Neutrophil (primary cell): ENCODE measurements around the gene CNIH1.
"Not testable (repeated sequence)": the region's sequence is repeated elsewhere in the genome, so short reads cannot be mapped to it uniquely, and the experiment has no call there.

ENCODE experiments used
- H3K27ac ChIP-seq: fragments of 200-600 bp; sonication (generic); 2 replicates; pipeline ENCODE4 v1.5.1; 2016; ENCODE audit warnings: mild to moderate bottlenecking, moderate library complexity
- H3K27me3 ChIP-seq: fragments of 200-600 bp; sonication (generic); 2 replicates; pipeline ENCODE4 v1.6.0; 2016; ENCODE audit warnings: mild to moderate bottlenecking
- H3K36me3 ChIP-seq: fragments of 200-600 bp; sonication (generic); 2 replicates; pipeline ENCODE4 v1.5.1; 2017
- H3K4me1 ChIP-seq, 2 experiments: fragments of 200-600 bp in 1 of 2; sonication (generic) in 1 of 2; 1 replicate in 1 of 2; 2 replicates in 1 of 2; pipeline versions ENCODE4 v1.5.1 to v1.6.1; 2013 to 2016; ENCODE audit warnings: low read depth in 1 of 2, low read length in 1 of 2, mild to moderate bottlenecking in 1 of 2, moderate library complexity in 1 of 2; ENCODE audit not compliant: control insufficient read depth in 1 of 2, insufficient read depth in 1 of 2
- H3K4me3 ChIP-seq, 2 experiments: fragments of 200-600 bp in 1 of 2; sonication (generic) in 1 of 2; 1 replicate in 1 of 2; 2 replicates in 1 of 2; pipeline ENCODE4 v1.5.1; 2013 to 2016; ENCODE audit warnings: low read depth in 1 of 2, low read length in 1 of 2, mild to moderate bottlenecking in 1 of 2, moderate library complexity in 1 of 2
- H3K9me3 ChIP-seq: fragments of 200-600 bp; sonication (generic); 2 replicates; pipeline ENCODE4 v1.5.1; 2016
- CTCF ChIP-seq: fragments of 200-600 bp; sonication (generic); IDR thresholded peaks from 2 replicates; pipeline ENCODE4 v1.5.1; 2016; ENCODE audit warnings: antibody characterized with exemption

CNIH1 gene

DNA sequence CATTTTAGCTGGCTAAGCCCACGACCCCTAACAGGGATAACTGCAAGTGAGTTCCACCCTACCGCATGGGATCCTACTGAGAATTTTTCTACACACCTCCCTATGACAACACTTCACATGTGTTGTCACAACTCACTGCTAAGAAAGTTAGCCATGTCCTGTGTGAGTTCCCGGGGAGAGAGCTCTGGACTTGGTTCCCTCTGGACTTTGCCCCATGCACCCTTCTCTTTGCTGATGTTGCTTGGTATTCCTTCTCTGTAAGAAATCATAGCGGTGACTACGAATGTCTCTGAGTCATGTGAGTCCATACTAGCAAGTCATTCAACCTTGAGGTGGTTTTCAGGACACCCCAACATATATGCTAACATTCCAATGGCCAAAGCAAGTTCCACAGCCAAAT, 53.8 kb downstream of the CNIH1 start:
- H3K27ac ChIP-seq: no peak overlapping the region
- H3K36me3 ChIP-seq: no peaks in the 10 kb centered on the region
- H3K4me3 ChIP-seq: no peak overlapping the region
- no peaks in the 10 kb centered on the region for H3K9me3 ChIP-seq
- TF ChIP-seq CTCF: no peak
- peaks cover 0 to 6% of the 10 kb centered on the region in 2 experiments for H3K4me1 ChIP-seq
- no peaks in the 10 kb centered on the region for H3K27me3 ChIP-seq

GRCh38 chr14:54385556-54385955, 55.6 kb downstream of the CNIH1 start:
- H3K27ac ChIP-seq: no peak overlapping the region
- H3K4me3 ChIP-seq: no peak overlapping the region
- no peaks in the 10 kb centered on the region for H3K9me3 ChIP-seq
- H3K36me3 ChIP-seq: no peaks in the 10 kb centered on the region
- no peak for TF ChIP-seq CTCF
- H3K27me3 ChIP-seq: no peaks in the 10 kb centered on the region
- peaks cover 0 to 6% of the 10 kb centered on the region in 2 experiments for H3K4me1 ChIP-seq

DNA sequence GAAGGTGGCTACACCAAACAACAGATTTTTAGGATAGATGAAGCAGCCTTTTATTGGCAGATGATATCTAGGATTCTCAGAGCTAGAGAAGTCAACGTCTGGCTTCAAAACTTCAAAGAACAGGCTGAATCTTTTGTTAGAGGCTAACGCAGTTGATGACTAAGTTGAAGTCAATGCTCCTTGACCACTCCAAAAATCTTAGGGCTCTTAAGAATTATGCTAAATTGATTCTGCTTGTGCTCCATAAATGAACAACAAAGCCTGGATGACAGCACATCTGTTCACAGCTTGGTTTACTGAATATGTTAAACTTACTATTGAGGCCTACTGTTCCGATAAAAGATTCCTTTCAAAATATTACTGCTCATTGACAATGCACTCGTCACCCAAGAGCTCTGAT, 57.3 kb downstream of the CNIH1 start:
- Histone ChIP-seq H3K4me3 (no peak overlapping the region), H3K27me3 (no peaks in the 10 kb centered on the region), H3K27ac (no peak overlapping the region), H3K36me3 (no peaks in the 10 kb centered on the region), H3K9me3 (no peaks in the 10 kb centered on the region), H3K4me1 (peaks cover 0 to 6% of the 10 kb centered on the region in 2 experiments)
- TF ChIP-seq CTCF: no peak

- no peak for TF ChIP-seq CTCF
- H3K36me3 ChIP-seq: no peaks in the 10 kb centered on the region
- H3K4me1 ChIP-seq: peaks cover 0 to 5% of the 10 kb centered on the region in 2 experiments
- H3K27ac ChIP-seq: no peak overlapping the region
- H3K9me3 ChIP-seq: no peaks in the 10 kb centered on the region
- no peak overlapping the region for H3K4me3 ChIP-seq
- no peaks in the 10 kb centered on the region for H3K27me3 ChIP-seq
Observed at GRCh38 chr14:54381821-54382220, 59.4 kb downstream of the CNIH1 start.

DNA sequence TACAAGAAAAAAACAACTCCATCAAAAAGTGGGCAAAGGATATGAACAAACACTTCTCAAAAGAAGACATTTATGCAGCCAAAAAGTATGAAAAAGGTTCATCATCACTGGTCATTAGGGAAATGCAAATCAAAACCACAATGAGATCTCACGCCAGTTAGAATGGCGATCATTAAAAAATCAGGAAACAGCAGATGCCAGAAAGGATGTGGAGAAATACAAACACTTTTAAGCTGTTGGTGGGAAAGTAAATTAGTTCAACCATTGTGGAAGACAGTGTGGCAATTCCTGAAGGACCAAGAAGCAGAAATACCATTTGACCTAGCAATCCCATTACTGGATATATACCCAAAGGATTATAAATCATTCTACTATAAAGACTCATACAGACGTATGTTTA, 60.6 kb downstream of the CNIH1 start:
- not testable (repeated sequence) for H3K27me3 ChIP-seq, H3K9me3 ChIP-seq

GRCh38 chr14:54378893-54379292, 62.3 kb downstream of the CNIH1 start:
- H3K9me3 ChIP-seq, H3K27ac ChIP-seq: not testable (repeated sequence)

More for the DNA sequence above, 60.6 kb downstream of the CNIH1 start:
- not testable (repeated sequence) for H3K36me3 ChIP-seq, H3K4me3 ChIP-seq, H3K4me1 ChIP-seq, H3K27ac ChIP-seq

DNA sequence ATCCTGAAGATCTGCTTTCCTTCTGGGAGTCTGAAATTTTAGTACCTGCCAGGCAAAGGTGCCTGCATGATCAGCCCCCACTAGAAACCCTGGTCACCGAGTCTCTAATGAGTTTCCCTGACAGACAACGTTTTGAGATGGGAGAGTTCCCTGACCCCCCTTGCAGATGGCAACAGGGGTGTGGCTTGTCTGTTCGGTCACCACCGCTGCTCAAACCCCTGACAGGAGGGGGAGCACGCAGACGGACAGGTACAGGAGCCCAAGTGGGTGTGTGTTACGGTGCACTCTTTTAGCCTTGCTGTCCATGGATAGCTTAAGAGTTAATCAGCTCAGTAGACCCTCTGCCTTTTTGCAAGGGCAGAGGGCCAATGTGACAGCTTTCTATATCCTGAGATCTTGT, 63.7 kb downstream of the CNIH1 start:
- H3K36me3 ChIP-seq: no peaks in the 10 kb centered on the region
- no peak overlapping the region for H3K27ac ChIP-seq
- TF ChIP-seq CTCF: no peak
- no peaks in the 10 kb centered on the region for H3K4me1 ChIP-seq
- no peak overlapping the region for H3K4me3 ChIP-seq
- H3K9me3 ChIP-seq: no peaks in the 10 kb centered on the region
- no peaks in the 10 kb centered on the region for H3K27me3 ChIP-seq

More at GRCh38 chr14:54378893-54379292, 62.3 kb downstream of the CNIH1 start:
- not testable (repeated sequence) for H3K27me3 ChIP-seq, H3K36me3 ChIP-seq, H3K4me3 ChIP-seq, H3K4me1 ChIP-seq
